ENCODE measurements around the gene DNAJB11. TPM values are rescaled to one million over a fixed set of nuclear protein-coding genes. Genes with fewer than 3 reads are reported as not detected.
"Not testable (repeated sequence)": the region's sequence is repeated elsewhere in the genome, so short reads cannot be mapped to it uniquely, and the experiment has no call there.

DNAJB11 gene
- polyA plus RNA-seq, 5 donors, result 58.1 to 70.7 (median 61.3) TPM

- no peak for DNase-seq
These were observed 45.7 kb downstream of the DNAJB11 start for GRCh38 chr3:186616299-186616617.

GRCh38 chr3:186617036-186617946, 46.8 kb downstream of the DNAJB11 start:
- peak; percentile 58 to 59 for DNase-seq

- DNase-seq, result no peak
These were observed 47.9 kb downstream of the DNAJB11 start for GRCh38 chr3:186618318-186618938.

- DNase-seq, result no peak
These were observed 49.3 kb downstream of the DNAJB11 start for GRCh38 chr3:186619787-186620212.

GRCh38 chr3:186620213-186621092, 49.9 kb downstream of the DNAJB11 start:
- DNase-seq, result no peak

GRCh38 chr3:186621894-186622650, 51.6 kb downstream of the DNAJB11 start:
- no peak for DNase-seq

- DNase-seq, result no peak
These were observed 52.3 kb downstream of the DNAJB11 start for GRCh38 chr3:186622651-186623310.

GRCh38 chr3:186624598-186624997, 54.1 kb downstream of the DNAJB11 start:
- DNase-seq, result no peak

GRCh38 chr3:186625600-186626042, 55.1 kb downstream of the DNAJB11 start:
- DNase-seq, result no peak

GRCh38 chr3:186626254-186626847, 55.8 kb downstream of the DNAJB11 start:
- no peak for DNase-seq

GRCh38 chr3:186627852-186628414, 57.4 kb downstream of the DNAJB11 start:
- no peak for DNase-seq

- DNase-seq, result no peak
These were observed 58.2 kb downstream of the DNAJB11 start for GRCh38 chr3:186628756-186629155.

- no peak for DNase-seq
These were observed 60.6 kb downstream of the DNAJB11 start for GRCh38 chr3:186630950-186631641.

- DNase-seq, result no peak
These were observed 63.0 kb downstream of the DNAJB11 start for GRCh38 chr3:186633481-186633880.

GRCh38 chr3:186634207-186634606, 63.7 kb downstream of the DNAJB11 start:
- not testable (repeated sequence) for DNase-seq

Measured in right lung (tissue), 5 donors.